K562 (cell line): ENCODE data around the gene NRP2. TPM values are rescaled to one million over a fixed set of nuclear protein-coding genes. Genes with fewer than 3 reads are reported as not detected.

Source experiments
- ATAC-seq: fragments of 200-7000 bp; cut with Tn5 transposase; 3 replicates; pipeline ENCODE4 v1.9.1; 2020; ENCODE audit warnings: moderate library complexity
- BruUV-seq: library from RNA; stranded (reverse); fragments of 400-500 nt; replicated peaks from 2 replicates; lab custom pipeline; 2021; lab: Mats Ljungman, UMichigan
- CTCF ChIA-PET: fragments of 300-600 bp; formaldehyde crosslinking; extraction: SDS; loops from one replicate; lab custom pipeline; 2021; ENCODE audit warnings: low intra/inter-chr PET ratio; lab: Yijun Ruan, JAX
- POLR2A ChIA-PET: fragments of 300-600, 350-650 bp; sonication (Branson Sonifier 250); formaldehyde crosslinking; extraction: SDS; loops from one replicate; lab custom pipeline; 2021; ENCODE audit warnings: antibody characterized with exemption, inconsistent platforms; lab: Yijun Ruan, JAX
- DNase-seq, 4 experiments: peaks; one replicate each; pipeline versions ENCODE4 v3.0.0 to v3.0.0-alpha.2; 2011 to 2018; ENCODE audit warnings: low spot score in 3 of 4, mixed read lengths in 3 of 4; ENCODE audit errors: extremely low read depth in 1 of 4
- FAIRE-seq: peaks from 2 replicates; lab custom pipeline; 2011; peaks lifted over from hg19 to GRCh38; lab: Jason Lieb, UNC
- H2AFZ ChIP-seq: 2 replicates; pipeline ENCODE4 v1.6.0; 2011; ENCODE audit warnings: low read depth, low read length, control low read depth, inconsistent platforms
- H3K27ac ChIP-seq: fragments of 200-600 bp; 3 replicates; pipeline ENCODE4 v1.8.0; 2011; ENCODE audit warnings: low read depth, mild to moderate bottlenecking, control low read depth, inconsistent platforms, low read length, moderate library complexity, mixed read lengths; ENCODE audit errors: extremely low read depth
- H3K27me3 ChIP-seq, 2 experiments: fragments of 300-600 bp in 1 of 2; 2 replicates in 1 of 2; 3 replicates in 1 of 2; pipeline versions ENCODE4 v1.6.0 to v1.8.0; 2011; ENCODE audit warnings: inconsistent platforms in 2 of 2, low read length in 2 of 2, mild to moderate bottlenecking in 1 of 2, mixed read lengths in 1 of 2, moderate library complexity in 1 of 2; ENCODE audit not compliant: control insufficient read depth in 2 of 2, insufficient read depth in 2 of 2
- H3K36me3 ChIP-seq: fragments of 300-600 bp; 3 replicates; pipeline ENCODE4 v1.8.0; 2011; ENCODE audit warnings: mild to moderate bottlenecking, low read length, inconsistent platforms; ENCODE audit not compliant: control insufficient read depth, insufficient read depth
- H3K4me1 ChIP-seq, 2 experiments: fragments of 200-600 bp in 1 of 2; replicated peaks in 1 of 2; 2 replicates in 1 of 2; 3 replicates in 1 of 2; pipeline versions ENCODE4 v1.5.1 to v1.8.0; 2011; ENCODE audit warnings: inconsistent platforms in 2 of 2, low read length in 2 of 2, mild to moderate bottlenecking in 1 of 2, mixed read lengths in 1 of 2, moderate library complexity in 1 of 2; ENCODE audit not compliant: control insufficient read depth in 2 of 2, insufficient read depth in 2 of 2
- H3K4me2 ChIP-seq: 2 replicates; pipeline ENCODE4 v1.6.1; 2011; ENCODE audit warnings: low read length, control low read depth, inconsistent platforms, mixed read lengths; ENCODE audit not compliant: insufficient read depth
- H3K4me3 ChIP-seq: fragments of 200-600 bp; sonication (generic), shearing (Covaris generic); 2 replicates; pipeline ENCODE4 v1.5.1; 2016; ENCODE audit warnings: control low read depth, inconsistent platforms
- H3K79me2 ChIP-seq: fragments of 200-600 bp; 3 replicates; pipeline ENCODE4 v1.8.0; 2011; ENCODE audit warnings: low read length, inconsistent platforms; ENCODE audit not compliant: control insufficient read depth, insufficient read depth
- H3K9ac ChIP-seq, 2 experiments: 2 replicates each; pipeline versions ENCODE4 v1.6.0 to v1.6.1; 2011; ENCODE audit warnings: low read depth in 2 of 2, low read length in 2 of 2, control low read depth in 1 of 2, inconsistent platforms in 1 of 2, mild to moderate bottlenecking in 1 of 2, mixed read lengths in 1 of 2; ENCODE audit not compliant: insufficient read depth in 1 of 2
- H3K9me1 ChIP-seq: one replicate; pipeline ENCODE4 v1.6.0; 2011; ENCODE audit warnings: inconsistent platforms, mild to moderate bottlenecking, low read length, moderate library complexity; ENCODE audit not compliant: control insufficient read depth, insufficient read depth
- H3K9me3 ChIP-seq: replicated peaks from 2 replicates; pipeline ENCODE4 v1.5.1; 2011; ENCODE audit warnings: low read depth, low read length, inconsistent platforms; ENCODE audit not compliant: control insufficient read depth, insufficient read depth
- H4K20me1 ChIP-seq: replicated peaks from 2 replicates; pipeline ENCODE4 v1.6.1; 2011; ENCODE audit warnings: low read length, inconsistent platforms, mixed read lengths; ENCODE audit not compliant: control insufficient read depth, insufficient read depth
- ATF7 ChIP-seq: fragments of 450-650 bp; IDR thresholded peaks from 2 replicates; pipeline ENCODE4 v1.7.1; 2014; ENCODE audit warnings: mild to moderate bottlenecking, moderate library complexity
- ETV1 ChIP-seq: fragments of 450-650 bp; conservative IDR thresholded peaks from 2 replicates; pipeline ENCODE4 v1.6.1; 2016; ENCODE audit warnings: missing genetic modification characterization, control low read depth, low read depth, missing compliant biosample characterization
- HDAC2 ChIP-seq: fragments of 450-650 bp; IDR thresholded peaks from 2 replicates; pipeline ENCODE4 v1.6.1; 2016; ENCODE audit warnings: mild to moderate bottlenecking
- HMG20A ChIP-seq: fragments of 450-650 bp; formaldehyde crosslinking; conservative IDR thresholded peaks from 2 replicates; pipeline ENCODE4 v1.4.0; 2020; ENCODE audit warnings: mild to moderate bottlenecking, mixed read lengths
- KLF13 ChIP-seq: fragments of 450-650 bp; IDR thresholded peaks from 2 replicates; pipeline ENCODE4 v1.6.1; 2016; ENCODE audit warnings: missing genetic modification characterization, low read depth, mild to moderate bottlenecking, missing compliant biosample characterization, moderate library complexity, borderline replicate concordance
- RBM17 ChIP-seq: fragments of 200-400 bp; formaldehyde crosslinking; IDR thresholded peaks from 2 replicates; pipeline ENCODE4 v1.6.1; 2017; ENCODE audit warnings: low read depth, mild to moderate bottlenecking, low read length, borderline replicate concordance
- RBM25 ChIP-seq: fragments of 200-400 bp; formaldehyde crosslinking; IDR thresholded peaks from 2 replicates; pipeline ENCODE4 v1.6.1; 2018; ENCODE audit warnings: low read length, low read depth, moderate library complexity; ENCODE audit not compliant: severe bottlenecking
- RHOXF2B ChIP-seq: fragments of 250-450 bp; sonication (Bioruptor Pico); conservative IDR thresholded peaks from 2 replicates; pipeline ENCODE4 v1.5.1; 2021
- TFAM ChIP-seq: fragments of 250-450 bp; sonication (Bioruptor Pico); conservative IDR thresholded peaks from 2 replicates; pipeline ENCODE4 v1.5.0; 2021; ENCODE audit warnings: mild to moderate bottlenecking, moderate library complexity
- ZKSCAN1 ChIP-seq: fragments of 150-350 bp; IDR thresholded peaks from 2 replicates; pipeline ENCODE4 v1.6.1; 2016; ENCODE audit warnings: low read depth, low read length
- ZNF197 ChIP-seq: fragments of 200-800 bp; sonication (Bioruptor generic); IDR thresholded peaks from 2 replicates; pipeline ENCODE4 v1.6.1; 2016; ENCODE audit warnings: low read depth, missing genetic modification characterization, missing compliant biosample characterization
- ZNF23 ChIP-seq: fragments of 250-450 bp; sonication (Bioruptor Pico); IDR thresholded peaks from 2 replicates; pipeline ENCODE4 v1.4.0; 2020; ENCODE audit warnings: mild to moderate bottlenecking
- ZNF232 ChIP-seq: sonication (generic); formaldehyde crosslinking; IDR thresholded peaks from 2 replicates; pipeline ENCODE4 v1.8.0; 2022; ENCODE audit warnings: mild to moderate bottlenecking, missing genetic modification reagents
- ZNF253 ChIP-seq: fragments of 250-450 bp; sonication (Bioruptor Pico); conservative IDR thresholded peaks from 2 replicates; pipeline ENCODE4 v1.6.1; 2021; ENCODE audit warnings: mild to moderate bottlenecking
- ZNF436 ChIP-seq: fragments of 250-450, 450-650 bp; sonication (Bioruptor Pico); formaldehyde crosslinking; IDR thresholded peaks from 2 replicates; pipeline ENCODE4 v1.7.0; 2020; ENCODE audit warnings: mild to moderate bottlenecking
- WGBS: fragments of 100-300 bp; shearing (Covaris generic); methylation state at CpG from one replicate; pipeline ENCODE4 v1.1.6; 2016; ENCODE audit warnings: low coverage, mixed read lengths; ENCODE audit not compliant: insufficient coverage; ENCODE audit errors: missing lambda C conversion rate; 5-methylcytosine and 5-hydroxymethylcytosine counted together
- in situ Hi-C: fragments of 300-500 bp; cut with MboI; formaldehyde crosslinking; loops from 4 replicates; pipeline ENCODE4 v1.15.0; 2018; ENCODE audit warnings: inconsistent platforms, mixed read lengths
- intact Hi-C: fragments of 100-400 bp; cut with micrococcal nuclease; formaldehyde crosslinking; loops from 2 replicates; pipeline ENCODE4 v1.14.2; 2022
- polyA plus RNA-seq, 8 experiments: library from polyadenylated mRNA; depleted of rRNA in 4 of 8; stranded (reverse) in 5 of 8; unstranded in 3 of 8; fragments of >200 nt; fragmentation: Nextera tagmentation in 2 of 8; fragmentation: Illumina TruSeq in 1 of 8; extraction: Ambion mirVana in 2 of 8; extraction: Trizol in 1 of 8; gene quantifications; 2 replicates each; pipeline versions ENCODE4 v1.2.1 to v1.2.3, GENCODE V29; 2011 to 2014; ENCODE audit warnings: inconsistent platforms in 1 of 8, missing spikeins in 1 of 8
- total RNA-seq, 7 experiments: library from RNA; depleted of rRNA in 6 of 7; stranded (reverse); fragments of >200 nt in 6 of 7; fragmentation: Illumina TruSeq in 2 of 7; extraction: Trizol in 2 of 7; gene quantifications; 2 replicates each; pipeline versions ENCODE4 v1.2.1 to v1.2.3, GENCODE V29; 2011 to 2021; ENCODE audit warnings: low replicate concordance in 1 of 7
- TF ChIP-seq, protein P1 (sequence below): fragments of 250-450 bp; sonication (Bioruptor Pico); IDR thresholded peaks from 2 replicates; pipeline ENCODE4 v1.5.0; 2021
- TF ChIP-seq, protein P2 (sequence below): fragments of 450-650 bp; IDR thresholded peaks from 2 replicates; pipeline ENCODE4 v1.6.1; 2016; ENCODE audit warnings: antibody characterized with exemption

NRP2 gene
- total and polyA plus RNA-seq, 9 of the 15 experiments (the other 6 are each of a cell fraction or from before 2014, with no cell fraction given) = 0.05 to 0.31 (median 0.15) TPM; not detected in 5

DNA sequence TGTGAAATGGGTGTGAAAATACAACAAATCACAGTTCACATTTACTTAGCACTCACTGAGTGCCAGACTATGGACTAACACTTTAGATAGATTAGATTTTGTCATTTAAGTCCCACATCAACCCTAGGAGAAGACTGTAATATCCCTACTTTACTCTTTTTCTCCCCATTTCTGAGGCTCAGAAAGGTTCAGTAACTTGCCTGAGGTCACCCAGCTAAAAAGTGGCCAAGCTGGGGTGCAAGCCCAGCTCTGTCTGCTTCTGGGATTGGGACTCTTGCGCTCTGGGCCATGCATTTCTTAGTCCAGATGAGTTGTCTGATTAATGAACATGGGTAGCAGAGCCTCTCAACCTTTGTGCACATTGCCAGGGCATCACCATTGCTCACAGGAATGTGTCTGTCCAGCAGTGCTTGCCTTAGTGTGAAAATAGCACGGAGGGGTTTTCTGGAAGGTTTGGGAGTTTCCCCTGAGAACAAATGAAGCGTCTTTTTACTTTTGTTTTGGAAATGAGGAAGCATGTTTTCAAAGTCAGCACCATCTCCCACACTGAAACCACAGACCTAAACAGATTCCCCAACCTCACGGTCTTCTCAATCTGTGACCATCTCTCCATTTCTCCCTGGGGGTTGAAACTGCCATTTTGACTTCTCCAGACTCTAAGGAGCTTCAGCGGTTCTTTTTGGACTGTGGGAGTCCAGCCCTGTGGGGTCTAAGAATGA lies 31.9 kb downstream of the NRP2 start:
- TF ChIP-seq ZKSCAN1 (no peak), ZNF23 (CRISPR knock-in tag) (no peak), RBM25 (no peak), ZNF253 (CRISPR knock-in tag) (no peak), ZNF197 (CRISPR knock-in tag) (no peak), HMG20A (no peak), ETV1 (no peak), ZNF436 (no peak), KLF13 (tag) (no peak), ZNF232 (CRISPR knock-in tag) (no peak), HDAC2 (no peak), ATF7 (no peak), TFAM (no peak), RHOXF2B (CRISPR knock-in tag) (no peak), RBM17 (no peak)
- TF ChIP-seq, protein P1, sequence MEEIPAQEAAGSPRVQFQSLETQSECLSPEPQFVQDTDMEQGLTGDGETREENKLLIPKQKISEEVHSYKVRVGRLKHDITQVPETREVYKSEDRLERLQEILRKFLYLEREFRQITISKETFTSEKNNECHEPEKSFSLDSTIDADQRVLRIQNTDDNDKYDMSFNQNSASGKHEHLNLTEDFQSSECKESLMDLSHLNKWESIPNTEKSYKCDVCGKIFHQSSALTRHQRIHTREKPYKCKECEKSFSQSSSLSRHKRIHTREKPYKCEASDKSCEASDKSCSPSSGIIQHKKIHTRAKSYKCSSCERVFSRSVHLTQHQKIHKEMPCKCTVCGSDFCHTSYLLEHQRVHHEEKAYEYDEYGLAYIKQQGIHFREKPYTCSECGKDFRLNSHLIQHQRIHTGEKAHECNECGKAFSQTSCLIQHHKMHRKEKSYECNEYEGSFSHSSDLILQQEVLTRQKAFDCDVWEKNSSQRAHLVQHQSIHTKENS (CRISPR knock-in tag) = no peak
- TF ChIP-seq, protein P2, sequence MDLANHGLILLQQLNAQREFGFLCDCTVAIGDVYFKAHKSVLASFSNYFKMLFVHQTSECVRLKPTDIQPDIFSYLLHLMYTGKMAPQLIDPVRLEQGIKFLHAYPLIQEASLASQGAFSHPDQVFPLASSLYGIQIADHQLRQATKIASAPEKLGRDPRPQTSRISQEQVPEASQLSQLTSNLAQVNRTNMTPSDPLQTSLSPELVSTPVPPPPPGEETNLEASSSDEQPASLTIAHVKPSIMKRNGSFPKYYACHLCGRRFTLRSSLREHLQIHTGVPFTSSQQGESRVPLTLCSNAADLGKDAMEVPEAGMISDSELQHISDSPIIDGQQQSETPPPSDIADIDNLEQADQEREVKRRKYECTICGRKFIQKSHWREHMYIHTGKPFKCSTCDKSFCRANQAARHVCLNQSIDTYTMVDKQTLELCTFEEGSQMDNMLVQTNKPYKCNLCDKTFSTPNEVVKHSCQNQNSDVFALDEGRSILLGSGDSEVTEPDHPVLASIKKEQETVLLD = no peak
- in situ Hi-C loops (no loop called here), intact Hi-C loops (no loop called here)
- no peaks in the 10 kb centered on the region for H3K9me1 ChIP-seq
- ChIA-PET CTCF (no interaction called here), POLR2A (interaction anchor here (0.6 to 0.8 kb wide), 2 partner anchors 8 to 11 kb away, joined by 3 to 5 read pairs; no protein-coding TSS in a partner anchor)
- H3K36me3 ChIP-seq = no peaks in the 10 kb centered on the region
- no peak overlapping the region for H2AFZ ChIP-seq
- peaks cover 0 to 19% of the 10 kb centered on the region in 2 experiments; a peak in 2 of 5 replicates for H3K27me3 ChIP-seq
- H3K79me2 ChIP-seq = no peaks in the 10 kb centered on the region
- H4K20me1 ChIP-seq = no peaks in the 10 kb centered on the region
- H3K4me2 ChIP-seq = no peak overlapping the region
- no peak overlapping the region for H3K9ac ChIP-seq
- ATAC-seq (no peak), FAIRE-seq (no peak), DNase-seq (no peak)
- no TSS peak for BruUV-seq
- no peak overlapping the region for H3K27ac ChIP-seq
- H3K4me1 ChIP-seq = no peaks in the 10 kb centered on the region; a peak in 1 of 5 replicates
- no peaks in the 10 kb centered on the region for H3K9me3 ChIP-seq
- WGBS = 5% methylated on average over 5 of the region's 5 CpGs
- H3K4me3 ChIP-seq = no peak overlapping the region
